AG04449 (cell line): ENCODE results near the gene PRC1.

Experiments
- CTCF ChIA-PET: fragments of 350-600 bp; formaldehyde crosslinking; extraction: SDS; loops from one replicate; lab custom pipeline; 2021; ENCODE audit warnings: antibody characterized with exemption; lab: Yijun Ruan, JAX
- POLR2A ChIA-PET: fragments of 400-600, 350-600 bp; formaldehyde crosslinking; extraction: SDS; loops from one replicate; lab custom pipeline; 2020; ENCODE audit warnings: antibody characterized with exemption, inconsistent platforms; lab: Yijun Ruan, JAX
- DNase-seq: peaks from one replicate; pipeline ENCODE4 v3.0.0-alpha.2; 2010; ENCODE audit warnings: low read depth, low spot score
- H3K4me3 ChIP-seq: 2 replicates; pipeline ENCODE4 v1.5.1; 2011; ENCODE audit warnings: low read depth, mild to moderate bottlenecking, control low read depth, low read length
- CTCF ChIP-seq: IDR thresholded peaks from one replicate; pipeline ENCODE4 v1.5.1; 2011; ENCODE audit warnings: mild to moderate bottlenecking, moderate library complexity, low read length, control low read depth, inconsistent platforms; ENCODE audit not compliant: insufficient read depth; ENCODE audit errors: missing control alignments

Gene PRC1

GRCh38 chr15:90916461-90916860, 77.9 kb downstream of the PRC1 start:
- TF ChIP-seq CTCF: no peak
- H3K4me3 ChIP-seq: no peak overlapping the region
- ChIA-PET POLR2A (no interaction called here), CTCF (interaction anchor here (14.1 kb wide), 1 partner anchor 16 kb away, joined by 180 read pairs; the partner anchor contains the start of genes HDDC3 and UNC45A)
- DNase-seq: no peak
